GM23338 (cell line): ENCODE results near the gene PAPPA. TPM values are rescaled to one million over a fixed set of nuclear protein-coding genes. Genes with fewer than 3 reads are reported as not detected.

Experiments used
- ATAC-seq: fragments of 200-7000 bp; cut with Tn5 transposase; 3 replicates; pipeline ENCODE4 v1.9.1; 2020
- DNase-seq: peaks from one replicate; pipeline ENCODE4 v3.0.0-alpha.2; 2015; ENCODE audit warnings: low spot score
- H2AFZ ChIP-seq: fragments of 200-600 bp; sonication (generic); 2 replicates; pipeline ENCODE4 v1.8.0; 2016; ENCODE audit warnings: antibody characterized with exemption, mild to moderate bottlenecking, moderate library complexity
- H3F3A ChIP-seq: fragments of 200-600 bp; sonication (generic); replicated peaks from 2 replicates; pipeline ENCODE4 v1.8.0; 2017; ENCODE audit warnings: antibody characterized with exemption, mixed run types, low read depth
- H3K27ac ChIP-seq: fragments of 200-600 bp; sonication (generic); 2 replicates; pipeline ENCODE4 v1.6.1; 2016; ENCODE audit warnings: low read depth
- H3K27me3 ChIP-seq: fragments of 200-600 bp; sonication (generic); 2 replicates; pipeline ENCODE4 v1.8.0; 2016; ENCODE audit warnings: mild to moderate bottlenecking, mixed run types, moderate library complexity; ENCODE audit not compliant: insufficient read depth
- H3K36me3 ChIP-seq: fragments of 200-600 bp; sonication (generic); 2 replicates; pipeline ENCODE4 v1.8.0; 2016; ENCODE audit warnings: mild to moderate bottlenecking; ENCODE audit not compliant: insufficient read depth
- H3K4me1 ChIP-seq: fragments of 200-600 bp; sonication (generic); 2 replicates; pipeline ENCODE4 v1.8.0; 2016; ENCODE audit warnings: mild to moderate bottlenecking, moderate library complexity; ENCODE audit not compliant: insufficient read depth
- H3K4me2 ChIP-seq: fragments of 200-600 bp; sonication (generic); 2 replicates; pipeline ENCODE4 v1.7.1; 2017; ENCODE audit warnings: mixed run types
- H3K4me3 ChIP-seq: fragments of 200-600 bp; sonication (generic); 2 replicates; pipeline ENCODE4 v1.6.1; 2016; ENCODE audit warnings: mixed run types
- H3K79me2 ChIP-seq: fragments of 200-600 bp; sonication (generic); replicated peaks from 2 replicates; pipeline ENCODE4 v1.8.0; 2017; ENCODE audit warnings: mild to moderate bottlenecking; ENCODE audit not compliant: insufficient read depth
- H3K9me2 ChIP-seq: fragments of 200-600 bp; sonication (generic); 2 replicates; pipeline ENCODE4 v1.8.0; 2017; ENCODE audit not compliant: insufficient read depth
- H4K20me1 ChIP-seq: fragments of 200-600 bp; sonication (generic); replicated peaks from 2 replicates; pipeline ENCODE4 v1.8.0; 2017; ENCODE audit warnings: mild to moderate bottlenecking; ENCODE audit not compliant: insufficient read depth
- H3K27ac Mint-ChIP-seq: 2 replicates; pipeline ENCODE4 v1.8.0; 2020; ENCODE audit warnings: inconsistent platforms, mild to moderate bottlenecking, moderate library complexity, mixed read lengths
- H3K27me3 Mint-ChIP-seq: 3 replicates; pipeline ENCODE4 v1.8.0; 2022; ENCODE audit warnings: low read depth, mild to moderate bottlenecking, moderate library complexity, mixed read lengths, inconsistent platforms; ENCODE audit not compliant: insufficient read depth, poor library complexity
- H3K36me3 Mint-ChIP-seq: 3 replicates; pipeline ENCODE4 v1.8.0; 2021; ENCODE audit warnings: low read depth, mild to moderate bottlenecking, inconsistent platforms, moderate library complexity, mixed read lengths
- H3K4me1 Mint-ChIP-seq: 3 replicates; pipeline ENCODE4 v1.8.0; 2020; ENCODE audit warnings: mild to moderate bottlenecking, inconsistent platforms, mixed read lengths
- H3K4me3 Mint-ChIP-seq: 3 replicates; pipeline ENCODE4 v1.8.0; 2021; ENCODE audit warnings: moderate library complexity, mild to moderate bottlenecking, inconsistent platforms, mixed read lengths
- H3K9me3 Mint-ChIP-seq: 3 replicates; pipeline ENCODE4 v1.8.0; 2020; ENCODE audit warnings: moderate library complexity, mild to moderate bottlenecking, inconsistent platforms, mixed read lengths
- CREB1 ChIP-seq: fragments of 250-450 bp; sonication (Bioruptor Pico); IDR thresholded peaks from 2 replicates; pipeline ENCODE4 v1.5.0; 2020; ENCODE audit warnings: low read depth, mild to moderate bottlenecking, moderate library complexity
- ZNF114 ChIP-seq: fragments of 250-450 bp; sonication (Bioruptor Pico); IDR thresholded peaks from 2 replicates; pipeline ENCODE4 v1.5.0; 2020; ENCODE audit warnings: mild to moderate bottlenecking, moderate library complexity
- polyA plus RNA-seq: library from polyadenylated mRNA; unstranded; fragments of >200 nt; fragmentation: Nextera tagmentation; extraction: Ambion mirVana; gene quantifications from 2 replicates; pipeline ENCODE4 v1.2.1, GENCODE V29; 2016
- total RNA-seq: library from RNA; depleted of rRNA; stranded (reverse); fragments of >200 nt; shearing (Covaris generic); gene quantifications from 2 replicates; pipeline ENCODE4 v1.2.3, GENCODE V29; 2014
- TF ChIP-seq, protein P1 (sequence below): fragments of 250-450 bp; sonication (Bioruptor Pico); IDR thresholded peaks from 2 replicates; pipeline ENCODE4 v1.5.0; 2020; ENCODE audit warnings: mild to moderate bottlenecking, moderate library complexity
- TF ChIP-seq, protein P2 (sequence below): IDR thresholded peaks from one replicate; pipeline ENCODE4 v1.6.1; 2018; ENCODE audit warnings: antibody characterized with exemption; ENCODE audit not compliant: unreplicated experiment
- TF ChIP-seq, protein P3 (sequence below): IDR thresholded peaks from 2 replicates; pipeline ENCODE4 v1.6.1; 2016; ENCODE audit warnings: antibody characterized with exemption

Gene PAPPA
- total and polyA plus RNA-seq, 2 experiments from 2014 or later, result 0.38 to 0.66 TPM

DNA sequence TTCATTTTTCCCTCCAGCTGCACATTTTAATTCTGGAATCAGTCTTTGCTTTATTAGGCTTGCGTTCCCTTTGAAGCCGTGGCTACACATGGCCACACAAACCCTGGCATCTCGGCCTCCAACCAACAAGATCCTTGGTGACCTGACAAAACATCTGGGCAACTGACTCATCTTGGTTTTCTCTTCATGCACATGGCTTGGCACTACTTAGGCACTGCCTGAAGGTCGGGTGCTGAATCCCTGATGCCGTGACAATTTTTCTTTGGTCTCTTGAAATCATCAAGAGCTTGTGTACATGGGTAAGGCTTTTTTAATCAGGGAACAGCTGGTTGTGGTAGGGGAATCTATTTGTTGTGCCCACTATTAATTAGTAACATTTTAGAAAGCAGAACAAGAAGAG lies 16.0 kb upstream of the PAPPA start:
- no peaks in the 10 kb centered on the region for H4K20me1 ChIP-seq
- Mint-ChIP-seq H3K4me3 (no peak overlapping the region), H3K4me1 (no peaks in the 10 kb centered on the region), H3K36me3 (no peaks in the 10 kb centered on the region), H3K27me3 (peaks cover 6% of the 10 kb centered on the region), H3K9me3 (no peaks in the 10 kb centered on the region; the same call in 2 of the 3 replicates), H3K27ac (no peak overlapping the region)
- no peak for ATAC-seq
- no peaks in the 10 kb centered on the region for H3K4me1 ChIP-seq
- no peaks in the 10 kb centered on the region for H3K27me3 ChIP-seq
- H3K36me3 ChIP-seq, result no peaks in the 10 kb centered on the region
- DNase-seq, result no peak
- no peak for TF ChIP-seq ZNF114 (CRISPR knock-in tag)
- no peak for TF ChIP-seq CREB1 (CRISPR knock-in tag)
- TF ChIP-seq, protein P1, sequence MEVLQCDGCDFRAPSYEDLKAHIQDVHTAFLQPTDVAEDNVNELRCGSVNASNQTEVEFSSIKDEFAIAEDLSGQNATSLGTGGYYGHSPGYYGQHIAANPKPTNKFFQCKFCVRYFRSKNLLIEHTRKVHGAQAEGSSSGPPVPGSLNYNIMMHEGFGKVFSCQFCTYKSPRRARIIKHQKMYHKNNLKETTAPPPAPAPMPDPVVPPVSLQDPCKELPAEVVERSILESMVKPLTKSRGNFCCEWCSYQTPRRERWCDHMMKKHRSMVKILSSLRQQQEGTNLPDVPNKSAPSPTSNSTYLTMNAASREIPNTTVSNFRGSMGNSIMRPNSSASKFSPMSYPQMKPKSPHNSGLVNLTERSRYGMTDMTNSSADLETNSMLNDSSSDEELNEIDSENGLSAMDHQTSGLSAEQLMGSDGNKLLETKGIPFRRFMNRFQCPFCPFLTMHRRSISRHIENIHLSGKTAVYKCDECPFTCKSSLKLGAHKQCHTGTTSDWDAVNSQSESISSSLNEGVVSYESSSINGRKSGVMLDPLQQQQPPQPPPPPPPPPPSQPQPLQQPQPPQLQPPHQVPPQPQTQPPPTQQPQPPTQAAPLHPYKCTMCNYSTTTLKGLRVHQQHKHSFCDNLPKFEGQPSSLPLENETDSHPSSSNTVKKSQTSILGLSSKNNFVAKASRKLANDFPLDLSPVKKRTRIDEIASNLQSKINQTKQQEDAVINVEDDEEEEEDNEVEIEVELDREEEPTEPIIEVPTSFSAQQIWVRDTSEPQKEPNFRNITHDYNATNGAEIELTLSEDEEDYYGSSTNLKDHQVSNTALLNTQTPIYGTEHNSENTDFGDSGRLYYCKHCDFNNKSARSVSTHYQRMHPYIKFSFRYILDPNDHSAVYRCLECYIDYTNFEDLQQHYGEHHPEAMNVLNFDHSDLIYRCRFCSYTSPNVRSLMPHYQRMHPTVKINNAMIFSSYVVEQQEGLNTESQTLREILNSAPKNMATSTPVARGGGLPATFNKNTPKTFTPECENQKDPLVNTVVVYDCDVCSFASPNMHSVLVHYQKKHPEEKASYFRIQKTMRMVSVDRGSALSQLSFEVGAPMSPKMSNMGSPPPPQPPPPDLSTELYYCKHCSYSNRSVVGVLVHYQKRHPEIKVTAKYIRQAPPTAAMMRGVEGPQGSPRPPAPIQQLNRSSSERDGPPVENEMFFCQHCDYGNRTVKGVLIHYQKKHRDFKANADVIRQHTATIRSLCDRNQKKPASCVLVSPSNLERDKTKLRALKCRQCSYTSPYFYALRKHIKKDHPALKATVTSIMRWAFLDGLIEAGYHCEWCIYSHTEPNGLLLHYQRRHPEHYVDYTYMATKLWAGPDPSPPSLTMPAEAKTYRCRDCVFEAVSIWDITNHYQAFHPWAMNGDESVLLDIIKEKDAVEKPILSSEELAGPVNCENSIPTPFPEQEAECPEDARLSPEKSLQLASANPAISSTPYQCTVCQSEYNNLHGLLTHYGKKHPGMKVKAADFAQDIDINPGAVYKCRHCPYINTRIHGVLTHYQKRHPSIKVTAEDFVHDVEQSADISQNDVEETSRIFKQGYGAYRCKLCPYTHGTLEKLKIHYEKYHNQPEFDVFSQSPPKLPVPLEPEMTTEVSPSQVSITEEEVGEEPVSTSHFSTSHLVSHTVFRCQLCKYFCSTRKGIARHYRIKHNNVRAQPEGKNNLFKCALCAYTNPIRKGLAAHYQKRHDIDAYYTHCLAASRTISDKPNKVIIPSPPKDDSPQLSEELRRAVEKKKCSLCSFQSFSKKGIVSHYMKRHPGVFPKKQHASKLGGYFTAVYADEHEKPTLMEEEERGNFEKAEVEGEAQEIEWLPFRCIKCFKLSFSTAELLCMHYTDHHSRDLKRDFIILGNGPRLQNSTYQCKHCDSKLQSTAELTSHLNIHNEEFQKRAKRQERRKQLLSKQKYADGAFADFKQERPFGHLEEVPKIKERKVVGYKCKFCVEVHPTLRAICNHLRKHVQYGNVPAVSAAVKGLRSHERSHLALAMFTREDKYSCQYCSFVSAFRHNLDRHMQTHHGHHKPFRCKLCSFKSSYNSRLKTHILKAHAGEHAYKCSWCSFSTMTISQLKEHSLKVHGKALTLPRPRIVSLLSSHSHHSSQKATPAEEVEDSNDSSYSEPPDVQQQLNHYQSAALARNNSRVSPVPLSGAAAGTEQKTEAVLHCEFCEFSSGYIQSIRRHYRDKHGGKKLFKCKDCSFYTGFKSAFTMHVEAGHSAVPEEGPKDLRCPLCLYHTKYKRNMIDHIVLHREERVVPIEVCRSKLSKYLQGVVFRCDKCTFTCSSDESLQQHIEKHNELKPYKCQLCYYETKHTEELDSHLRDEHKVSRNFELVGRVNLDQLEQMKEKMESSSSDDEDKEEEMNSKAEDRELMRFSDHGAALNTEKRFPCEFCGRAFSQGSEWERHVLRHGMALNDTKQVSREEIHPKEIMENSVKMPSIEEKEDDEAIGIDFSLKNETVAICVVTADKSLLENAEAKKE (CRISPR knock-in tag), result no peak
- TF ChIP-seq, protein P2, sequence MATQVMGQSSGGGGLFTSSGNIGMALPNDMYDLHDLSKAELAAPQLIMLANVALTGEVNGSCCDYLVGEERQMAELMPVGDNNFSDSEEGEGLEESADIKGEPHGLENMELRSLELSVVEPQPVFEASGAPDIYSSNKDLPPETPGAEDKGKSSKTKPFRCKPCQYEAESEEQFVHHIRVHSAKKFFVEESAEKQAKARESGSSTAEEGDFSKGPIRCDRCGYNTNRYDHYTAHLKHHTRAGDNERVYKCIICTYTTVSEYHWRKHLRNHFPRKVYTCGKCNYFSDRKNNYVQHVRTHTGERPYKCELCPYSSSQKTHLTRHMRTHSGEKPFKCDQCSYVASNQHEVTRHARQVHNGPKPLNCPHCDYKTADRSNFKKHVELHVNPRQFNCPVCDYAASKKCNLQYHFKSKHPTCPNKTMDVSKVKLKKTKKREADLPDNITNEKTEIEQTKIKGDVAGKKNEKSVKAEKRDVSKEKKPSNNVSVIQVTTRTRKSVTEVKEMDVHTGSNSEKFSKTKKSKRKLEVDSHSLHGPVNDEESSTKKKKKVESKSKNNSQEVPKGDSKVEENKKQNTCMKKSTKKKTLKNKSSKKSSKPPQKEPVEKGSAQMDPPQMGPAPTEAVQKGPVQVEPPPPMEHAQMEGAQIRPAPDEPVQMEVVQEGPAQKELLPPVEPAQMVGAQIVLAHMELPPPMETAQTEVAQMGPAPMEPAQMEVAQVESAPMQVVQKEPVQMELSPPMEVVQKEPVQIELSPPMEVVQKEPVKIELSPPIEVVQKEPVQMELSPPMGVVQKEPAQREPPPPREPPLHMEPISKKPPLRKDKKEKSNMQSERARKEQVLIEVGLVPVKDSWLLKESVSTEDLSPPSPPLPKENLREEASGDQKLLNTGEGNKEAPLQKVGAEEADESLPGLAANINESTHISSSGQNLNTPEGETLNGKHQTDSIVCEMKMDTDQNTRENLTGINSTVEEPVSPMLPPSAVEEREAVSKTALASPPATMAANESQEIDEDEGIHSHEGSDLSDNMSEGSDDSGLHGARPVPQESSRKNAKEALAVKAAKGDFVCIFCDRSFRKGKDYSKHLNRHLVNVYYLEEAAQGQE, result no peak
- TF ChIP-seq, protein P3, sequence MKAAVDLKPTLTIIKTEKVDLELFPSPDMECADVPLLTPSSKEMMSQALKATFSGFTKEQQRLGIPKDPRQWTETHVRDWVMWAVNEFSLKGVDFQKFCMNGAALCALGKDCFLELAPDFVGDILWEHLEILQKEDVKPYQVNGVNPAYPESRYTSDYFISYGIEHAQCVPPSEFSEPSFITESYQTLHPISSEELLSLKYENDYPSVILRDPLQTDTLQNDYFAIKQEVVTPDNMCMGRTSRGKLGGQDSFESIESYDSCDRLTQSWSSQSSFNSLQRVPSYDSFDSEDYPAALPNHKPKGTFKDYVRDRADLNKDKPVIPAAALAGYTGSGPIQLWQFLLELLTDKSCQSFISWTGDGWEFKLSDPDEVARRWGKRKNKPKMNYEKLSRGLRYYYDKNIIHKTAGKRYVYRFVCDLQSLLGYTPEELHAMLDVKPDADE, result no peak
- H3K27ac ChIP-seq, result no peak overlapping the region
- no peak overlapping the region for H2AFZ ChIP-seq
- no peaks in the 10 kb centered on the region for H3K79me2 ChIP-seq
- no peaks in the 10 kb centered on the region for H3F3A ChIP-seq
- H3K9me2 ChIP-seq, result no peaks in the 10 kb centered on the region
- no peak overlapping the region for H3K4me3 ChIP-seq
- H3K4me2 ChIP-seq, result no peak overlapping the region
